Progenitor cell of endocrine pancreas (in vitro differentiated cells): ENCODE results near the gene CDNF. TPM values are rescaled to one million over a fixed set of nuclear protein-coding genes. Genes with fewer than 3 reads are reported as not detected.

Source experiments
- DNase-seq: peaks from one replicate; pipeline ENCODE4 v3.0.0; 2021; ENCODE audit warnings: low spot score; ENCODE audit not compliant: unreplicated experiment
- H3K27ac Mint-ChIP-seq: 2 replicates; pipeline ENCODE4 v1.8.0; 2021; ENCODE audit warnings: mild to moderate bottlenecking, moderate library complexity, mixed read lengths
- H3K27me3 Mint-ChIP-seq: 2 replicates; pipeline ENCODE4 v1.8.0; 2021; ENCODE audit warnings: mixed read lengths
- H3K36me3 Mint-ChIP-seq: 2 replicates; pipeline ENCODE4 v1.8.0; 2022; ENCODE audit warnings: mixed read lengths; ENCODE audit not compliant: insufficient read depth
- H3K4me1 Mint-ChIP-seq: 2 replicates; pipeline ENCODE4 v1.8.0; 2021; ENCODE audit warnings: low read depth, mixed read lengths
- H3K4me3 Mint-ChIP-seq: 2 replicates; pipeline ENCODE4 v1.8.0; 2021; ENCODE audit warnings: low read depth, mild to moderate bottlenecking, moderate library complexity, mixed read lengths
- H3K9me3 Mint-ChIP-seq: 2 replicates; pipeline ENCODE4 v1.8.0; 2021; ENCODE audit warnings: low read depth, mixed read lengths
- total RNA-seq: library from RNA; stranded (reverse); gene quantifications from 2 replicates; pipeline ENCODE4 v1.2.1, GENCODE V29; 2021
- TF ChIP-seq, protein P1 (sequence below): fragments of 200-600 bp; sonication (generic); IDR thresholded peaks from one replicate; pipeline ENCODE4 v1.5.0; 2021; ENCODE audit warnings: antibody characterized with exemption, mild to moderate bottlenecking; ENCODE audit not compliant: unreplicated experiment

CDNF gene
- total RNA-seq, 1 donor from 2014 or later: 2.3 TPM

GRCh38 chr10:14776546-14776945 lies 61.3 kb downstream of the CDNF start:
- H3K27me3 Mint-ChIP-seq: no peaks in the 10 kb centered on the region
- TF ChIP-seq, protein P1, sequence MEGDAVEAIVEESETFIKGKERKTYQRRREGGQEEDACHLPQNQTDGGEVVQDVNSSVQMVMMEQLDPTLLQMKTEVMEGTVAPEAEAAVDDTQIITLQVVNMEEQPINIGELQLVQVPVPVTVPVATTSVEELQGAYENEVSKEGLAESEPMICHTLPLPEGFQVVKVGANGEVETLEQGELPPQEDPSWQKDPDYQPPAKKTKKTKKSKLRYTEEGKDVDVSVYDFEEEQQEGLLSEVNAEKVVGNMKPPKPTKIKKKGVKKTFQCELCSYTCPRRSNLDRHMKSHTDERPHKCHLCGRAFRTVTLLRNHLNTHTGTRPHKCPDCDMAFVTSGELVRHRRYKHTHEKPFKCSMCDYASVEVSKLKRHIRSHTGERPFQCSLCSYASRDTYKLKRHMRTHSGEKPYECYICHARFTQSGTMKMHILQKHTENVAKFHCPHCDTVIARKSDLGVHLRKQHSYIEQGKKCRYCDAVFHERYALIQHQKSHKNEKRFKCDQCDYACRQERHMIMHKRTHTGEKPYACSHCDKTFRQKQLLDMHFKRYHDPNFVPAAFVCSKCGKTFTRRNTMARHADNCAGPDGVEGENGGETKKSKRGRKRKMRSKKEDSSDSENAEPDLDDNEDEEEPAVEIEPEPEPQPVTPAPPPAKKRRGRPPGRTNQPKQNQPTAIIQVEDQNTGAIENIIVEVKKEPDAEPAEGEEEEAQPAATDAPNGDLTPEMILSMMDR: no peak

DNA sequence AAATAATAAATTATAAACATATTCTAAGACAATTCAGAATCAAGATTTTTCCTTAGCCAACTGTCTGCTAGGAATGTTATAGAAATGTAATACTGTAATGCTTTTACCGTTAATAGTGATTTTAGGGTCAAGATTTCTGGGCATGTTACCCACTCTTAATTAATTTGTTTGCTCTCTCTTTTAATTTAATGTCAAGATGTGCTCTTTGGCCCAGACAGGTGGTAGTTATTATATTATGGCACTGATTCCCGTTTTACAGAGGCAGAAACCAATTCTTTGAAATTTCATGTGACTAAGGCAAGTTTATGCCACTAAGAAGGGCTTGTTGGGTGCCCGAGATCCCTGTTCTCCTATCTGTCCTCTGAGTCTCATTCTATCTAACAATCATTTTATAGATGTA lies 62.2 kb downstream of the CDNF start:
- no peak overlapping the region for H3K4me3 Mint-ChIP-seq
- TF ChIP-seq, protein P1: no peak
- DNase-seq: no peak
- H3K4me1 Mint-ChIP-seq: peaks cover 11% of the 10 kb centered on the region
- no peaks in the 10 kb centered on the region for H3K36me3 Mint-ChIP-seq
- no peaks in the 10 kb centered on the region for H3K27me3 Mint-ChIP-seq
- H3K27ac Mint-ChIP-seq: no peak overlapping the region
- H3K9me3 Mint-ChIP-seq: peaks cover 5% of the 10 kb centered on the region

More at GRCh38 chr10:14776546-14776945, 61.3 kb downstream of the CDNF start:
- peaks cover 5% of the 10 kb centered on the region for H3K9me3 Mint-ChIP-seq
- H3K4me1 Mint-ChIP-seq: peaks cover 11% of the 10 kb centered on the region
- DNase-seq: no peak
- H3K27ac Mint-ChIP-seq: no peak overlapping the region
- no peak overlapping the region for H3K4me3 Mint-ChIP-seq
- H3K36me3 Mint-ChIP-seq: no peaks in the 10 kb centered on the region

GRCh38 chr10:14774797-14775196 lies 63.0 kb downstream of the CDNF start, which contains the start of gene FAM107B:
TSS of gene FAM107B (minus strand) at chr10:14774897. CDS start at chr10:14774663, 234 bp downstream.
- H3K36me3 Mint-ChIP-seq: no peaks in the 10 kb centered on the region
- peaks cover 8% of the 10 kb centered on the region for H3K4me1 Mint-ChIP-seq
- H3K27me3 Mint-ChIP-seq: no peaks in the 10 kb centered on the region
- H3K27ac Mint-ChIP-seq: no peak within 1 kb of the TSS
- TF ChIP-seq, protein P1: no peak
- no peak within 1 kb of the TSS for H3K4me3 Mint-ChIP-seq
- H3K9me3 Mint-ChIP-seq: peaks cover 5% of the 10 kb centered on the region
- no peak for DNase-seq

GRCh38 chr10:14774214-14774580 lies 63.6 kb downstream of the CDNF start:
- no peak for DNase-seq
- Mint-ChIP-seq H3K27ac (no peak overlapping the region), H3K4me1 (peaks cover 4% of the 10 kb centered on the region), H3K27me3 (no peaks in the 10 kb centered on the region), H3K36me3 (no peaks in the 10 kb centered on the region), H3K9me3 (peaks cover 5% of the 10 kb centered on the region), H3K4me3 (no peak overlapping the region)
- TF ChIP-seq, protein P1: no peak

DNA sequence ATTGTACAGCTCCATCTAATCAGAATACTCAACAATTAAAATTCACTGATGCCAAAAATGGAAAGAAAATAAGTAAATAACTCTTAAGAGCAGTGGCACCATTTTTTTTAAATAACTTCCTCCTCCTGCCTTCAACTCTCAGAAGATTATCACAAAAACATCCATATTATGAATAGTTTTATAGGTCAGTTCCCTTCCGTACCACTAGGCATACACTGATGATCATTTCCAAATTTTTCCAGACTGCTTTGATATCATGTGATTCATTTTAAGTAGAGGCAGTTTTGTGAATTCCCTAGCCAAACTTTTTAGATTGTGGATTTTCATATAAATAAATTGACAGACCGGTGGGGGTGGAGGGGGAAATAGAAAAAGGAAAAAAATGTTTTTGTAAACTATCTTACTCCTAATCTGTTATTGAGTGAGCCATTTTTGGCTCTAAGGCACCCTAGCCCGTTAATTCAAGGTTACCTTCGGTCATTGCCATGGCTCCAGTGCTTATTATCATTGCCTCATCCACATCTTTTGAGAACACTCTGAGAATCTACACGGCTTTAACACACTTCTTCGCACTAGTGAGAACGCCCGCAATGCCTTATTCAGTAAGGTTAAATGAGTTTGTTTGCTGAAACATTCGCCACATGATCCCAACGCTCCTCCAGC lies 64.2 kb downstream of the CDNF start:
- Mint-ChIP-seq H3K4me1 (no peaks in the 10 kb centered on the region), H3K36me3 (no peaks in the 10 kb centered on the region), H3K4me3 (no peak overlapping the region), H3K9me3 (peaks cover 8% of the 10 kb centered on the region), H3K27ac (no peak overlapping the region), H3K27me3 (no peaks in the 10 kb centered on the region)
- TF ChIP-seq, protein P1: peak; percentile 8
- no peak for DNase-seq
